HG03139 (cell line): Measurements from ENCODE around the gene PFN3.
A peak's percentile ranks its signal among the peaks of the same experiment; 100 is the strongest.

ENCODE experiments used
- ATAC-seq: cut with Tn5 transposase; IDR thresholded peaks from one replicate; pipeline ENCODE4 v1.9.1; 2021; ENCODE audit not compliant: unreplicated experiment

PFN3 gene

DNA sequence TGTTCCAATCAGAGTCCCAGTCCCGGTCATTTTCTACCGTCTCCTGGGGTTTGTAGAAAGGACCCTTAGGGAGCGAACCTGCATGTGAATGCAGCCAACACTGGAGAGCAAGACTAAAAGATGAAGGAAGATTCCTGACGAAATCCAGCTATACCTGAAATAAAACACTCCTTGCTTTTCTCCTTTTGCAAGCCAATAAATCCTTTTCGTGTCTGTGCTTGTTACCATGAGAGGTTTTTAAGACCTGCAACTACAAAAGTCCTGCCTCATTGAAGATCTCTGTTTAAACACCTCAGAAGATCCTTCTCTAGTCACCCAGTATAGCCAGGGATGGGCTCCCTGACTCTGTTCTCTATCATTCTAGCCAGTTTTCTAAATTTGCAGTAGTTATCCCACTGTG lies 26.2 kb downstream of the PFN3 start:
- no peak for ATAC-seq

DNA sequence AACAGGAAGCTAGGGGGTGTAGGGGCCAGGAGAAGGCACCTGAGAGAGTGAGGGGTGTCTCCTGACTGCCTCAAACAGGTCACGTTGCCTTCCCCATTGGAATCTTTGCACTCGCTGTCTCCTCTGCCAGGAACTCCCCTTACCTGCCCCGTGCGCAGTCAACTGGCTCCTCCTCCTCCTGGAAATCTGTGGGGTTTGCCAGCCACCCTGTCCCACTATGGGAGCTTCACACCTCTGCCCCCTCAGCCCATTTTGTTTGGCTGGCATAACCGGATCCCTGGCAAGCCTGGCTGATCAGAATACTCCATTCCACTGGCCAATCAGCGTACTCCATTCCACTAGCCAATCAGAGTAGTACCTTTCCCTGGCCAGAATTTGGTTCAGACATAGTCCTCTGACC lies 26.7 kb downstream of the PFN3 start:
- no peak for ATAC-seq

- ATAC-seq, result no peak
These were observed 27.6 kb downstream of the PFN3 start for GRCh38 chr5:177372910-177373309.

- no peak for ATAC-seq
These were observed 28.2 kb downstream of the PFN3 start for GRCh38 chr5:177372034-177372896.

- ATAC-seq, result no peak
These were observed 29.1 kb downstream of the PFN3 start for GRCh38 chr5:177371120-177372033.

DNA sequence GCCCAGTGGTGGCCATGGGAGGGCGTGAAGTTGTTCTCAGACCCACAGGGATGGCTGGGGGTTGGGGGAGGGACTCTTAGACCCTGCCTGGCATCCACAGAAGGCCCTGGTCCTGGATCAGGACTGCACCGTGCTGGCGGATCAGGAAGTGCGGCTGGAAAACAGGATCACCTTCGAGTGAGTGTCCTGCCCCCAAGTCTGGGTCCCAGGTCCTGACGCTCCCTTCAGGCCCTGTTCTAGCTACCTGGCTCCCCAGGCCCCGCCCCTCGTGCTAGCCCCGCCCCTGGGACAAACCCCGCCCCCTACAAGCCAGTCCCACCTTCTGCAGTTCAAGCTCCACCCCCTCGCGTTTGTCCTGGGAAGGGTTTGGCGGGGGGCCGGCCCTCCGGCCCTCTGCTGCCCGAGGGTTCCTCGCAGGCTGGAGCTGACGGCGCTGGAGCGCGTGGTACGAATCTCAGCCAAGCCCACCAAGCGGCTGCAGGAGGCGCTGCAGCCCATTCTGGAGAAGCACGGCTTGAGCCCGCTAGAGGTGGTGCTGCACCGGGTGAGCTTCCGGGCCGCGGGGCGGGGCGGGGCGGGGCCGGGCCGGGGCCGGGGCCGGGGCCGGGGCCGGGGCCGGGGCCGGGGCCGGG lies 29.9 kb downstream of the PFN3 start:
- ATAC-seq, result peak; percentile 70

DNA sequence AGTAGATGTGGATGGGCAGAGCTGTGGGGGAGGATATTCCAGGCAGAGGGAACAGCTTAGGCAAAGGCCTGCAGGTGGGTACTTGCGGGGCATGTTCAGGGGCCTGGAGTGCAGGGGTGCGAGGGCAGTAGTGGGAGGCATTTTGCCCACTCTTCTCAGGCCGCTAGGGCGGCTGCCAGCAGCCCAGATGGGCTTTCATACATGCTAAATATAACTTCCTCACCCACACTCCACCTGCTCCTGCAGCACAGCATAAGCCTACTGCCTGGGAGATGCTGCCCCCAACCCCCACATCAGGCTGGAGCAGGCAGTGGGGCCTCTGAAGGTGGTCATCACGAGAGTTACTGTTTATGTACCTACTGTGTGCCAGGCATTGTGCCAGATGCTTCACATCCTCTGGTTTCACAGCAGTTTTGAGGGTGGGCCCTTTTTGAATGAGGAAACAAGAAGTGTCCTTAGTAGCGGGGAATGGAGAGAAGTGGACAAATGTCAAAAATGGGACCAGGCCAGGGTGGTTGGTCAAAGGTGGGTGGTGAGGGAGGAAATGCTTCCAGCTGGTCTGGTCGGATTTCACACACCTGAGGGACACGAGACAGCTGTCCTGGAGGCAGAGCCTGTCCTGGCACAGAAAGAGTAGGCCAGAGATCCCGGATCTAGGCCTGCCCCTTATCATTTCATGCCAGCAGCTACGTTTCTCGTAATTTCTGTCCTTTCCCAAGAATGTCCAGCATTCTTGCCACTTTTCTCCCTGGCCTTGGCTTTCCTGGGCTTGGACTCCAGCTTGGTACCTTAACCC lies 30.6 kb downstream of the PFN3 start:
- no peak for ATAC-seq

DNA sequence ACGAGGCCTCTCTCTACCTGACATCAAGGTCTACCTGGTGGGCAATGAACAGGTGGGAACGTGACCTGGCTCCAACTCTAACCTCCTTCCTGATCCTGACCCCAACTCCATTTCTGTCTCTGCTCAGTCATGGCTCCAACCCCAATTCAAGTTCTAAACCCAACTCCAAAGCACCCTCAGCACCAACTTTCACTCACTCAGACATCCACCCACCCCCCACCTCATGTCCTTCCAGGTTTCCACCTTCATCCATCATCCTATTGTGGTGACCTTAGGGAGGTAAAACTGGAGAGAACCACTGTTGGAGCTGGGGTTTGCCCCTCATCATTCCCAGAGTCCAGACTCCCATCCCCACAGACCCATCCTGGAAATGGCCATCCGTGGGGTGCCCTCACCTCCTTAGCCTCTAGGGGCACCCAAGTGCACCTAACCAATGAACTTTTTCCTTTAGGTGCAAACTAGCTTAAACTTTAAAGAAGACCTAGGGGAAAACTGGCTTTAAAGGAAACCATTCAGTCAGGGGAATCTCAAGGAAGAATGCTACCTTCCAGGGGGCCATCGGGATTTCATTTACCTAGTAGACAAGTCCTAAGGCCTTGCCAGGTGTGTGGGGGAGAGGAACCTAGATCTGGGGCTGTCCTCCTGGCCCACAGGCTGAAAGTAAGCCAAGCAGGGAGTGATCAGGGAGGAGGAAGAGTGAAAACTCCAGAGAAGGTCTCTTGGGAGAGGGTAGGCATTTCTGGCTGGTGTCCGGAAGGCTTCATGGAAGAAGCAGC lies 31.4 kb downstream of the PFN3 start:
- no peak for ATAC-seq

DNA sequence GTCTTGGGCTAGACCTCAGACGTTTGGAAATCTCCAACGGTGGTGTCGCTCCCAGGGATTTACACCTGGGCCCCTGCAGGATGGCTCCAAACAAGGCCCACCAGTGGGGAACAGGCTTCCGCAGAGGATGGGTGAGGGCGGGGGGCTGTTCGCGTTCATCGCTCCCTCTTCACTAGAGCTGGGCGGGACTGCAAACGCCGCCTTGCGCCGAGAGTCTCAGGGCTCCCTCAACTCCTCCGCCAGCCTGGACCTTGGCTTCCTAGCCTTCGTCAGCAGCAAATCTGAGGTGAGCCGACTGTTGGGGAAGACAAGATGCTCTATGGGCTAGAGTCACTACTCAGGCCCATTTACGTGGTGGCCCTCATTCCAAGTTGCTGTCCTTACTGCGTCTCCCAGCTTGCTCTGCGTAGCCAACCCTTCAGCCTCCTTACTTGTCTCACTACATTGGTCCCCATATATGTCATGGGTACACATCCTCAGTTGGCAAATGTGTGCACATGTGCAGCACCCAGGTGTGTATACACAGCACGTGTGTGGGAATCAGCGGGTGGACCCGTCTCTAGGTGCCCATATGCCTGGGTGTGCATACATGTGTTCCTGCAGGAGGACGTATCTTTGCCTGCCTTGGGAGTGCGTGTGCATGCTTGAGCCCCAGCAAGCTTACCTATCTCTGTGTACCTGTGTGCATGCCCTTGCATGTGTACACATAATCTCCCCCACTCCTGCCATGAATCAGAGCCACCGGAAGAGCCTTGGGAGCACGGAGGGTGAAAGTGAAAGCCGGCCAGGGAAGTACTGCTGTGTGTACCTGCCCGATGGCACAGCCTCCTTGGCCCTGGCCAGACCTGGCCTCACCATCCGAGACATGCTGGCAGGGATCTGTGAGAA lies 32.2 kb downstream of the PFN3 start:
- no peak for ATAC-seq

- no peak for ATAC-seq
These were observed 33.1 kb downstream of the PFN3 start for GRCh38 chr5:177367323-177367848.

GRCh38 chr5:177366528-177367322 lies 33.7 kb downstream of the PFN3 start:
- no peak for ATAC-seq

GRCh38 chr5:177365845-177366527 lies 34.5 kb downstream of the PFN3 start:
- no peak for ATAC-seq

DNA sequence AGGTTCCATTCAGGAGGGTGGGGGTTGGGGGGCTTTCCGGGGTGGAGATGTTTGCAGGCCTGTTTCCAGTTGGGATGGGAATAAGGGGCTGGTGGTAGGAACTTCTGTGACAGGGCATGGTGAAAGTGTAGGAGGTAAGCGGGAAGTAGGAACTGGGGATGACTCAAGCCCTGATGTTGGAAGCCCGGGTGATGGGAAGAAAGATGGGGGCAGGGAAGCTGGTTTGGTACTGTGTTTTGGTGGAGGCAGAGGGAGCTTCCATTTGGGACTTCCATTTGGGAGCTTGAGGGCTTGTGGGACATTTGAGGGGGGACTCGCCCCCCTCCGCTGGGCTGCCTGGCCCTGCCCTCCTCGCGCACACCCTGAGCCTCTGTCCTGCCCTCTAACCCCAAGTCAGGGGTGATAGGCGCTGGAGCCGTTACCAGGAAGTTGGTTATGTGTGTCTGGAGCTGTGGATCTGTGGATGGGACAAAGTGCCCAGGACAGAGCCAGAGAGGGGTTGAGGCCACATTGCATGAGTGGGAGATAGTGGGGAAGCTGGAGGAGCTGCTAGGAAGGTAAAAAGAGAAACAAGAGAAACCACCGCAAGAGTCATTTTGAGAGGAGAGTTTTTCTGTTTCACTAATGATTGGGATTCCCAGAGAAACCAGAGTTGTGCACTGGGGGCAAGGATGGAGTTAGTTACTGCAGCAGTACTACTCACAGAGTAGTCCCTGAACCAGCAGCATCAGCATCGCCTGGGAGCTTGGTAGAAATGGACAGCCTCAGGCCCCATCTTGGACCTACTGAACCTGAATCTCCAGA lies 36.1 kb downstream of the PFN3 start:
- no peak for ATAC-seq

- ATAC-seq, result no peak
These were observed 36.9 kb downstream of the PFN3 start for GRCh38 chr5:177363565-177363964.

GRCh38 chr5:177362610-177363507 lies 37.6 kb downstream of the PFN3 start:
- no peak for ATAC-seq

GRCh38 chr5:177362292-177362609 lies 38.2 kb downstream of the PFN3 start:
- ATAC-seq, result no peak
